Panc1 (cell line): ENCODE results near the gene RSRC2. TPM values are rescaled to one million over a fixed set of nuclear protein-coding genes. Genes with fewer than 3 reads are reported as not detected.

Source experiments
- ATAC-seq: fragments of 200-7000 bp; cut with Tn5 transposase; 2 replicates; pipeline ENCODE4 v1.9.1; 2020; ENCODE audit warnings: mild to moderate bottlenecking, moderate library complexity
- BruUV-seq: library from RNA; stranded (reverse); fragments of 400-500 nt; replicated peaks from 2 replicates; lab custom pipeline; 2021; lab: Mats Ljungman, UMichigan
- CTCF ChIA-PET: fragments of 300-600 bp; sonication (Branson Sonifier 250); formaldehyde crosslinking; loops from one replicate; lab custom pipeline; 2022; ENCODE audit warnings: antibody characterized with exemption; lab: Charles Lee
- POLR2A ChIA-PET: fragments of 300-600 bp; sonication (Branson Sonifier 250); formaldehyde crosslinking; loops from one replicate; lab custom pipeline; 2022; ENCODE audit warnings: antibody characterized with exemption; lab: Charles Lee
- DNase-seq: peaks from one replicate; pipeline ENCODE4 v3.0.0-alpha.2; 2010; ENCODE audit warnings: low read depth, low spot score
- H3K27ac ChIP-seq: 2 replicates; pipeline ENCODE4 v1.5.1; 2011; ENCODE audit warnings: mild to moderate bottlenecking, low read length, inconsistent platforms
- H3K27me3 ChIP-seq: fragments of 200-500 bp; sonication (Bioruptor generic); 2 replicates; pipeline ENCODE4 v1.6.0; 2014; ENCODE audit warnings: low read length, inconsistent platforms; ENCODE audit not compliant: control insufficient read depth, insufficient read depth
- H3K36me3 ChIP-seq: fragments of 200-500 bp; sonication (Bioruptor generic); 2 replicates; pipeline ENCODE4 v1.5.1; 2014; ENCODE audit warnings: inconsistent platforms, mild to moderate bottlenecking, low read length, moderate library complexity; ENCODE audit not compliant: control insufficient read depth, insufficient read depth
- H3K4me1 ChIP-seq: 2 replicates; pipeline ENCODE4 v1.5.1; 2011; ENCODE audit warnings: inconsistent platforms, mild to moderate bottlenecking, low read length, moderate library complexity; ENCODE audit not compliant: control insufficient read depth, insufficient read depth
- H3K4me3 ChIP-seq, 2 experiments: 2 replicates each; pipeline ENCODE4 v1.5.1; 2011 to 2012; ENCODE audit warnings: low read depth in 2 of 2, low read length in 2 of 2, mild to moderate bottlenecking in 2 of 2, inconsistent platforms in 1 of 2, moderate library complexity in 1 of 2
- H3K9me3 ChIP-seq: fragments of 200-500 bp; sonication (Bioruptor generic); 2 replicates; pipeline ENCODE4 v1.5.1; 2014; ENCODE audit warnings: low read depth, mild to moderate bottlenecking, inconsistent platforms, low read length, moderate library complexity; ENCODE audit not compliant: control insufficient read depth, insufficient read depth
- CTCF ChIP-seq: fragments of 450-650 bp; IDR thresholded peaks from 2 replicates; pipeline ENCODE4 v1.5.1; 2017; ENCODE audit warnings: mild to moderate bottlenecking
- POLR2AphosphoS5 ChIP-seq: IDR thresholded peaks from 2 replicates; pipeline ENCODE4 v1.6.1; 2012; ENCODE audit warnings: mild to moderate bottlenecking, low read depth, low read length, moderate library complexity
- REST ChIP-seq, 2 experiments: IDR thresholded peaks; 2 replicates each; pipeline ENCODE4 v1.6.1; 2011 to 2012; ENCODE audit warnings: low read depth in 2 of 2, control low read depth in 1 of 2, low read length in 1 of 2, mild to moderate bottlenecking in 1 of 2, moderate library complexity in 1 of 2; ENCODE audit not compliant: insufficient read depth in 1 of 2
- SIN3A ChIP-seq: IDR thresholded peaks from 2 replicates; pipeline ENCODE4 v1.6.1; 2012; ENCODE audit warnings: low read depth, mild to moderate bottlenecking, low read length, moderate library complexity, borderline replicate concordance; ENCODE audit not compliant: insufficient read depth
- TCF7L2 ChIP-seq: IDR thresholded peaks from 2 replicates; pipeline ENCODE4 v1.6.1; 2011; ENCODE audit warnings: mild to moderate bottlenecking, low read depth, low read length, inconsistent platforms
- in situ Hi-C: cut with HindIII; loops from 2 replicates; pipeline ENCODE4 v1.10.0; 2016; ENCODE audit warnings: low sequenced_read_pairs, low pct_unique_long_range_greater_than_20kb
- intact Hi-C: fragments of 100-400 bp; cut with micrococcal nuclease; formaldehyde crosslinking; loops from one replicate; pipeline ENCODE4 v1.10.0; 2022; ENCODE audit not compliant: unreplicated experiment
- total RNA-seq: library from RNA; stranded (reverse); gene quantifications from one replicate; pipeline ENCODE4 v1.2.1, GENCODE V29; 2021; ENCODE audit not compliant: unreplicated experiment

The RSRC2 gene
- total RNA-seq, 1 experiment from 2014 or later, result 57.8 TPM

- Histone ChIP-seq H3K4me1 (0 out of 2 replicates have a peak, but pooled peaks cover 4% of the 10 kb centered on the region), H3K36me3 (peaks cover 85% of the 10 kb centered on the region), H3K27me3 (no peaks in the 10 kb centered on the region), H3K27ac (no peak overlapping the region), H3K4me3 (no peak overlapping the region), H3K9me3 (no peaks in the 10 kb centered on the region)
- TF ChIP-seq REST (IDR thresholded peaks at IDR 0.05; ENCODE audit: insufficient read depth in 1 of 2, low read depth in 2 of 2, low read length in 1 of 2) (no peak), TCF7L2 (no peak), SIN3A (no peak), POLR2AphosphoS5 (0 out of 2 replicates have a peak, but pooled peaks have one; percentile 16)
- ChIA-PET POLR2A (no interaction called here), CTCF (interaction anchor here (0.6 kb wide), 1 partner anchor 172 kb away, joined by 5 read pairs; no protein-coding TSS in a partner anchor)
- intact Hi-C loops, result no loop called here
- DNase-seq (no peak), ATAC-seq (no peak)
- in situ Hi-C loops, result no loop called here
- no TSS peak for BruUV-seq
Observed at GRCh38 chr12:122516544-122517361, 10.0 kb downstream of the RSRC2 start.

- Histone ChIP-seq H3K36me3 (peaks cover 85% of the 10 kb centered on the region), H3K27ac (no peak overlapping the region), H3K4me1 (0 out of 2 replicates have a peak, but pooled peaks cover 4% of the 10 kb centered on the region), H3K4me3 (no peak overlapping the region), H3K9me3 (no peaks in the 10 kb centered on the region), H3K27me3 (no peaks in the 10 kb centered on the region)
- intact Hi-C loops (no loop called here), in situ Hi-C loops (no loop called here)
- POLR2A ChIA-PET, result no interaction called here
- CTCF ChIA-PET, result no interaction called here
- no TSS peak for BruUV-seq
- DNase-seq (no peak), ATAC-seq (no peak)
- TF ChIP-seq REST (IDR thresholded peaks at IDR 0.05; ENCODE audit: insufficient read depth in 1 of 2, low read depth in 2 of 2, low read length in 1 of 2) (no peak), SIN3A (no peak), POLR2AphosphoS5 (no peak), CTCF (no peak), TCF7L2 (no peak)
Observed at GRCh38 chr12:122515275-122515674, 11.5 kb downstream of the RSRC2 start.
